Erythroblast (primary cell): ENCODE data around the gene CD3G.

ENCODE experiments used
- GATA1 ChIP-seq: IDR thresholded peaks from 2 replicates; pipeline ENCODE4 v1.6.1; 2011; ENCODE audit warnings: low read depth, mild to moderate bottlenecking, control low read depth, low read length, moderate library complexity
- POLR2A ChIP-seq: IDR thresholded peaks from 2 replicates; pipeline ENCODE4 v1.6.1; 2011; ENCODE audit warnings: mild to moderate bottlenecking, low read length

DNA sequence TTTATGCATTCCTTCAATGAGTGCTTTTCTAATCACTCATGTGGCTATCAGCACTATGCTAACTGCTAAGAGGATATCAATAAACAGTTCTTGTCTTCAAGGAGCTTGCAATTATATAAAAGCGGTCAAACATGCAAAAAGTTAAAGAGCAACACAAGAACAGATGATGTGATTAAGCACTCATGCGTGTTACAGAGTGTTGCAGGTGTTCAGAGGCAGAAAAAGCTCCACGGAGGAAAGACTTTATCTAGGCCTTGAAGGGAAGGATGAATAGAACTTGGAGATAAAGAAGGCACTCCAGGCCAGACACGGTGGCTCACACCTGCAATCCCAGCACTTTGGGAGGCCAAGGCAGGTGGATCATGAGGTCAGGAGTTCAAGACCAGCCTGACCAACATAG is 26.0 kb upstream of the CD3G start:
- TF ChIP-seq POLR2A = no peak
- no peak for TF ChIP-seq GATA1
